ENCODE data around the gene MCF2L. TPM values are rescaled to one million over a fixed set of nuclear protein-coding genes. Genes with fewer than 3 reads are reported as not detected.
"Not testable (repeated sequence)": the region's sequence is repeated elsewhere in the genome, so short reads cannot be mapped to it uniquely, and the experiment has no call there.

MCF2L gene
- total RNA-seq, 1 donor from 2014 or later: 16.5 TPM

- H3K4me1 Mint-ChIP-seq (ENCODE audit: unreplicated experiment): no peaks in the 10 kb centered on the region
- H3K9me3 Mint-ChIP-seq (ENCODE audit: unreplicated experiment): no peaks in the 10 kb centered on the region
- no peak overlapping the region for H3K27ac Mint-ChIP-seq (ENCODE audit: unreplicated experiment)
- peaks cover 9% of the 10 kb centered on the region for H3K27me3 Mint-ChIP-seq (ENCODE audit: unreplicated experiment)
- peaks cover 7% of the 10 kb centered on the region for H3K36me3 Mint-ChIP-seq (ENCODE audit: low read depth, unreplicated experiment)
- no peak for DNase-seq (ENCODE audit: low spot score)
- H3K4me3 Mint-ChIP-seq (ENCODE audit: unreplicated experiment): no peak overlapping the region
- TF ChIP-seq CTCF (IDR thresholded peaks at IDR 0.05; ENCODE audit: unreplicated experiment): no peak
Measured at GRCh38 chr13:113098162-113098732, 129.2 kb downstream of the MCF2L start.

GRCh38 chr13:113099142-113099541 lies 130.1 kb downstream of the MCF2L start:
- no peak overlapping the region for H3K4me3 Mint-ChIP-seq (ENCODE audit: unreplicated experiment)
- peaks cover 7% of the 10 kb centered on the region for H3K36me3 Mint-ChIP-seq (ENCODE audit: low read depth, unreplicated experiment)
- no peak for TF ChIP-seq CTCF (IDR thresholded peaks at IDR 0.05; ENCODE audit: unreplicated experiment)
- no peaks in the 10 kb centered on the region for H3K4me1 Mint-ChIP-seq (ENCODE audit: unreplicated experiment)
- DNase-seq (ENCODE audit: low spot score): no peak
- H3K9me3 Mint-ChIP-seq (ENCODE audit: unreplicated experiment): no peaks in the 10 kb centered on the region
- H3K27me3 Mint-ChIP-seq (ENCODE audit: unreplicated experiment): peaks cover 9% of the 10 kb centered on the region
- no peak overlapping the region for H3K27ac Mint-ChIP-seq (ENCODE audit: unreplicated experiment)

- not testable (repeated sequence) for H3K9me3 Mint-ChIP-seq (ENCODE audit: unreplicated experiment); H3K27me3 Mint-ChIP-seq (ENCODE audit: unreplicated experiment); H3K4me3 Mint-ChIP-seq (ENCODE audit: unreplicated experiment); DNase-seq (ENCODE audit: low spot score); H3K4me1 Mint-ChIP-seq (ENCODE audit: unreplicated experiment); H3K36me3 Mint-ChIP-seq (ENCODE audit: low read depth, unreplicated experiment); H3K27ac Mint-ChIP-seq (ENCODE audit: unreplicated experiment)
Measured at GRCh38 chr13:113102302-113102701, 133.3 kb downstream of the MCF2L start.

- Mint-ChIP-seq H3K36me3 (ENCODE audit: low read depth, unreplicated experiment) (peaks cover 4% of the 10 kb centered on the region), H3K4me1 (ENCODE audit: unreplicated experiment) (no peaks in the 10 kb centered on the region), H3K4me3 (ENCODE audit: unreplicated experiment) (no peak overlapping the region), H3K27ac (ENCODE audit: unreplicated experiment) (no peak overlapping the region), H3K9me3 (ENCODE audit: unreplicated experiment) (no peaks in the 10 kb centered on the region), H3K27me3 (ENCODE audit: unreplicated experiment) (peaks cover 9% of the 10 kb centered on the region)
- TF ChIP-seq CTCF (IDR thresholded peaks at IDR 0.05; ENCODE audit: unreplicated experiment): no peak
- no peak for DNase-seq (ENCODE audit: low spot score)
Measured at GRCh38 chr13:113102727-113103126, 133.7 kb downstream of the MCF2L start.

GRCh38 chr13:113103646-113104045 lies 134.6 kb downstream of the MCF2L start:
- DNase-seq (ENCODE audit: low spot score): no peak
- TF ChIP-seq CTCF (IDR thresholded peaks at IDR 0.05; ENCODE audit: unreplicated experiment): no peak
- Mint-ChIP-seq H3K36me3 (ENCODE audit: low read depth, unreplicated experiment) (peaks cover 4% of the 10 kb centered on the region), H3K4me1 (ENCODE audit: unreplicated experiment) (no peaks in the 10 kb centered on the region), H3K27ac (ENCODE audit: unreplicated experiment) (no peak overlapping the region), H3K27me3 (ENCODE audit: unreplicated experiment) (peaks cover 6% of the 10 kb centered on the region), H3K4me3 (ENCODE audit: unreplicated experiment) (no peak overlapping the region), H3K9me3 (ENCODE audit: unreplicated experiment) (no peaks in the 10 kb centered on the region)
